Stimulated activated CD8-positive, alpha-beta memory T cell treated with anti-CD3 and anti-CD28 coated beads, Interleukin-7, amount 100 ng/mL, for 24 hours (primary cell): Measurements from ENCODE around the gene SCOC.

Source experiments
- DNase-seq: peaks from one replicate; pipeline ENCODE4 v3.0.0-alpha.2; 2020; ENCODE audit warnings: low read depth

The SCOC gene

GRCh38 chr4:140373328-140374129 lies at the start of gene SCOC:
SCOC (plus strand) TSS chr4:140373646; CDS start chr4:140379171, 5,525 bp downstream.
- peak; percentile 93 for DNase-seq

GRCh38 chr4:140326395-140326993 lies 47.0 kb upstream of the SCOC start:
- DNase-seq = no peak

GRCh38 chr4:140330311-140330900 lies 43.0 kb upstream of the SCOC start:
- no peak for DNase-seq

- no peak for DNase-seq
These were observed 42.2 kb upstream of the SCOC start for GRCh38 chr4:140331245-140331644.

GRCh38 chr4:140331876-140332275 lies 41.6 kb upstream of the SCOC start:
- DNase-seq = no peak

GRCh38 chr4:140332734-140333133 lies 40.7 kb upstream of the SCOC start:
- DNase-seq = no peak

- DNase-seq = no peak
These were observed 39.9 kb upstream of the SCOC start for GRCh38 chr4:140333523-140333922.

- no peak for DNase-seq
These were observed 38.4 kb upstream of the SCOC start for GRCh38 chr4:140335076-140335475.

GRCh38 chr4:140336730-140337129 lies 36.7 kb upstream of the SCOC start:
- DNase-seq = no peak

GRCh38 chr4:140342620-140343019 lies 30.8 kb upstream of the SCOC start:
- no peak for DNase-seq

- no peak for DNase-seq
These were observed 30.1 kb upstream of the SCOC start for GRCh38 chr4:140343303-140343702.

GRCh38 chr4:140344101-140344500 lies 29.3 kb upstream of the SCOC start:
- no peak for DNase-seq

- DNase-seq = no peak
These were observed 28.8 kb upstream of the SCOC start for GRCh38 chr4:140344621-140345020.

- no peak for DNase-seq
These were observed 27.3 kb upstream of the SCOC start for GRCh38 chr4:140346136-140346535.

- DNase-seq = no peak
These were observed 23.6 kb upstream of the SCOC start for GRCh38 chr4:140349816-140350215.

GRCh38 chr4:140351093-140352075 lies 22.1 kb upstream of the SCOC start:
- DNase-seq = no peak

GRCh38 chr4:140353786-140354185 lies 19.7 kb upstream of the SCOC start:
- DNase-seq = no peak

GRCh38 chr4:140355288-140355687 lies 18.2 kb upstream of the SCOC start:
- DNase-seq = no peak

GRCh38 chr4:140357868-140358267 lies 15.6 kb upstream of the SCOC start:
- no peak for DNase-seq

- no peak for DNase-seq
These were observed 15.2 kb upstream of the SCOC start for GRCh38 chr4:140358281-140358680.

- peak; percentile 56 for DNase-seq
These were observed 13.7 kb upstream of the SCOC start for GRCh38 chr4:140359562-140360427.
